Neuronal stem cell (in vitro differentiated cells): Measurements from ENCODE around the gene CSGALNACT2.
A peak's percentile ranks its signal among the peaks of the same experiment; 100 is the strongest.
"Not testable (repeated sequence)": the region's sequence is repeated elsewhere in the genome, so short reads cannot be mapped to it uniquely, and the experiment has no call there.

Experiments used
- DNase-seq: peaks from one replicate; pipeline ENCODE4 v3.0.0-alpha.2; 2013; ENCODE audit warnings: low spot score
- H2AFZ ChIP-seq: one replicate; pipeline ENCODE4 v1.6.1; 2013; ENCODE audit warnings: mild to moderate bottlenecking, low read length, inconsistent platforms
- H2AK5ac ChIP-seq: 2 replicates; pipeline ENCODE4 v1.6.1; 2013; ENCODE audit warnings: low read depth, mild to moderate bottlenecking, inconsistent platforms, low read length, moderate library complexity, mixed read lengths
- H2BK120ac ChIP-seq: 2 replicates; pipeline ENCODE4 v1.6.1; 2013; ENCODE audit warnings: low read depth, mild to moderate bottlenecking, inconsistent platforms, low read length, moderate library complexity, mixed read lengths
- H2BK12ac ChIP-seq: one replicate; pipeline ENCODE4 v1.6.1; 2013; ENCODE audit warnings: low read length, inconsistent platforms
- H2BK15ac ChIP-seq: 2 replicates; pipeline ENCODE4 v1.6.1; 2013; ENCODE audit warnings: mild to moderate bottlenecking, low read length, inconsistent platforms, mixed read lengths
- H2BK5ac ChIP-seq: one replicate; pipeline ENCODE4 v1.6.1; 2013; ENCODE audit warnings: inconsistent platforms, mild to moderate bottlenecking, low read length, moderate library complexity
- H3K14ac ChIP-seq: one replicate; pipeline ENCODE4 v1.6.1; 2013; ENCODE audit warnings: low read length, inconsistent platforms
- H3K18ac ChIP-seq: 2 replicates; pipeline ENCODE4 v1.6.1; 2013; ENCODE audit warnings: low read length, inconsistent platforms
- H3K23ac ChIP-seq: 2 replicates; pipeline ENCODE4 v1.6.1; 2013; ENCODE audit warnings: low read depth, mild to moderate bottlenecking, mixed read lengths, low read length, inconsistent platforms; ENCODE audit not compliant: poor library complexity
- H3K27ac ChIP-seq: replicated peaks from 3 replicates; pipeline ENCODE4 v1.5.1; 2013; ENCODE audit warnings: low read length, inconsistent platforms
- H3K27me3 ChIP-seq, 3 experiments: 2 replicates each; pipeline ENCODE4 v1.6.1; 2013; ENCODE audit warnings: low read length in 3 of 3, mild to moderate bottlenecking in 2 of 3, inconsistent platforms in 1 of 3, low read depth in 1 of 3, mixed read lengths in 1 of 3, moderate library complexity in 1 of 3; ENCODE audit not compliant: control insufficient read depth in 3 of 3, insufficient read depth in 3 of 3
- H3K36me3 ChIP-seq, 2 donors: replicated peaks in 1 of 2; 2 replicates each; pipeline ENCODE4 v1.6.1; 2013; ENCODE audit warnings: low read length in 2 of 2; ENCODE audit not compliant: control insufficient read depth in 2 of 2, insufficient read depth in 2 of 2
- H3K4ac ChIP-seq: 2 replicates; pipeline ENCODE4 v1.6.1; 2013; ENCODE audit warnings: inconsistent platforms, mild to moderate bottlenecking, low read length, moderate library complexity
- H3K4me1 ChIP-seq, 2 donors: 1 replicate in 1 of 2; 2 replicates in 1 of 2; pipeline ENCODE4 v1.6.1; 2013; ENCODE audit warnings: low read length in 2 of 2, low read depth in 1 of 2; ENCODE audit not compliant: control insufficient read depth in 2 of 2, insufficient read depth in 1 of 2
- H3K4me2 ChIP-seq: one replicate; pipeline ENCODE4 v1.6.1; 2013; ENCODE audit warnings: mild to moderate bottlenecking, low read length, inconsistent platforms; ENCODE audit not compliant: insufficient read depth, poor library complexity, severe bottlenecking
- H3K4me3 ChIP-seq, 2 donors: 2 replicates each; pipeline ENCODE4 v1.5.1; 2013; ENCODE audit warnings: low read length in 2 of 2, mild to moderate bottlenecking in 2 of 2, inconsistent platforms in 1 of 2, moderate library complexity in 1 of 2
- H3K79me1 ChIP-seq: one replicate; pipeline ENCODE4 v1.6.1; 2013; ENCODE audit warnings: low read depth, mild to moderate bottlenecking, inconsistent platforms, low read length, moderate library complexity
- H3K9ac ChIP-seq: one replicate; pipeline ENCODE4 v1.6.1; 2013; ENCODE audit warnings: mild to moderate bottlenecking, low read depth, low read length, inconsistent platforms; ENCODE audit not compliant: poor library complexity
- H3K9me3 ChIP-seq, 2 donors: replicated peaks in 1 of 2; 2 replicates each; pipeline versions ENCODE3 to v1.6.1; 2013; ENCODE audit warnings: low read length in 2 of 2, mild to moderate bottlenecking in 2 of 2, inconsistent platforms in 1 of 2, low read depth in 1 of 2, mixed read lengths in 1 of 2, moderate library complexity in 1 of 2; ENCODE audit not compliant: control insufficient read depth in 2 of 2, insufficient read depth in 1 of 2
- H4K8ac ChIP-seq: one replicate; pipeline ENCODE4 v1.6.1; 2013; ENCODE audit warnings: low read depth, mild to moderate bottlenecking, inconsistent platforms, low read length, moderate library complexity
- H4K91ac ChIP-seq: one replicate; pipeline ENCODE4 v1.6.1; 2013; ENCODE audit warnings: low read length, low read depth, mild to moderate bottlenecking, inconsistent platforms; ENCODE audit not compliant: poor library complexity
- WGBS, 2 donors: extraction: QIAGEN DNeasy Blood & Tissue Kit; methylation state at CpG; one replicate each; pipeline ENCODE4 v1.1.7; 2013; ENCODE audit warnings: missing lambda C conversion rate in 2 of 2, mixed read lengths in 1 of 2; ENCODE audit not compliant: insufficient read length in 2 of 2, insufficient replicate concordance in 1 of 2; ENCODE audit errors: extremely low coverage in 2 of 2; 5-methylcytosine and 5-hydroxymethylcytosine counted together

Gene CSGALNACT2

GRCh38 chr10:43218206-43218950 lies 80.1 kb downstream of the CSGALNACT2 start:
- no peak overlapping the region for H3K27ac ChIP-seq
- WGBS, 2 donors: no CpG with 5 or more reads among the region's 18 CpGs
- no peak overlapping the region for H3K4ac ChIP-seq

GRCh38 chr10:43218951-43219837 lies 80.9 kb downstream of the CSGALNACT2 start:
- H3K9ac ChIP-seq: no peak overlapping the region
- no peak overlapping the region for H3K4me3 ChIP-seq
- no peak overlapping the region for H2BK15ac ChIP-seq
- DNase-seq: no peak
- peaks cover 0 to 7% of the 10 kb centered on the region in 2 donors for H3K4me1 ChIP-seq
- H2AK5ac ChIP-seq: no peak overlapping the region
- H3K14ac ChIP-seq: no peak overlapping the region
- no peak overlapping the region for H3K4me2 ChIP-seq
- no peak overlapping the region for H2BK12ac ChIP-seq
- H2AFZ ChIP-seq: peak overlapping the region; percentile 40
- no peaks in the 10 kb centered on the region for H3K36me3 ChIP-seq
- no peak overlapping the region for H2BK120ac ChIP-seq
- H3K23ac ChIP-seq: peak overlapping the region; percentile 80
- WGBS, 2 donors: no CpG with 5 or more reads among the region's 18 CpGs
- no peak overlapping the region for H4K91ac ChIP-seq
- H3K27ac ChIP-seq: no peak overlapping the region
- no peaks in the 10 kb centered on the region for H3K9me3 ChIP-seq
- no peak overlapping the region for H4K8ac ChIP-seq
- H3K27me3 ChIP-seq: peaks cover 0 to 37% (median 0%) of the 10 kb centered on the region in 3 experiments
- H3K4ac ChIP-seq: no peak overlapping the region
- H2BK5ac ChIP-seq: no peak overlapping the region
- peaks cover 1% of the 10 kb centered on the region for H3K79me1 ChIP-seq
- H3K18ac ChIP-seq: peak overlapping the region; percentile 45

More at GRCh38 chr10:43218206-43218950, 80.1 kb downstream of the CSGALNACT2 start:
- Histone ChIP-seq H3K23ac (no peak overlapping the region), H3K4me1 (peaks cover 0 to 12% of the 10 kb centered on the region in 2 donors), H4K8ac (no peak overlapping the region), H3K4me3 (no peak overlapping the region), H3K79me1 (peaks cover 1% of the 10 kb centered on the region), H3K27me3 (peaks cover 0 to 41% (median 0%) of the 10 kb centered on the region in 3 experiments), H3K4me2 (no peak overlapping the region), H2BK120ac (peak overlapping the region; percentile 3), H2BK15ac (peak overlapping the region; percentile 1), H3K18ac (peak overlapping the region; percentile 67), H3K9me3 (no peaks in the 10 kb centered on the region), H2BK12ac (no peak overlapping the region), H3K36me3 (no peaks in the 10 kb centered on the region), H2BK5ac (no peak overlapping the region), H2AFZ (peak overlapping the region; percentile 40), H2AK5ac (no peak overlapping the region), H3K9ac (peak overlapping the region; percentile 36), H4K91ac (peak overlapping the region; percentile 40), H3K14ac (no peak overlapping the region)
- DNase-seq: no peak

- H3K27me3 ChIP-seq: peaks cover 0 to 36% (median 0%) of the 10 kb centered on the region in 3 experiments
- no peak overlapping the region for H2AFZ ChIP-seq
- H3K18ac ChIP-seq: no peak overlapping the region
- H2BK15ac ChIP-seq: no peak overlapping the region
- H3K9ac ChIP-seq: no peak overlapping the region
- H2AK5ac ChIP-seq: peak overlapping the region; percentile 77
- H3K4me1 ChIP-seq: peaks cover 0 to 2% of the 10 kb centered on the region in 2 donors
- H3K14ac ChIP-seq: peak overlapping the region; percentile 47
- DNase-seq: no peak
- no CpG with 5 or more reads among the region's 5 CpGs for WGBS, 2 donors
- peaks cover 1% of the 10 kb centered on the region for H3K79me1 ChIP-seq
- peak overlapping the region; percentile 25 for H3K23ac ChIP-seq
- no peak overlapping the region for H2BK120ac ChIP-seq
- no peak overlapping the region for H4K91ac ChIP-seq
- H3K4me3 ChIP-seq: no peak overlapping the region
- H3K27ac ChIP-seq: no peak overlapping the region
- H3K4ac ChIP-seq: no peak overlapping the region
- H3K9me3 ChIP-seq: no peaks in the 10 kb centered on the region
- H4K8ac ChIP-seq: peak overlapping the region; percentile 1
- no peak overlapping the region for H2BK5ac ChIP-seq
- no peak overlapping the region for H3K4me2 ChIP-seq
- no peaks in the 10 kb centered on the region for H3K36me3 ChIP-seq
- no peak overlapping the region for H2BK12ac ChIP-seq
Measured at GRCh38 chr10:43219848-43220247, 81.6 kb downstream of the CSGALNACT2 start.

- H4K8ac ChIP-seq, H2BK5ac ChIP-seq, H3K4ac ChIP-seq, H3K36me3 ChIP-seq, H3K23ac ChIP-seq, H3K18ac ChIP-seq, H3K4me1 ChIP-seq, H2BK120ac ChIP-seq, H3K4me2 ChIP-seq, H2BK12ac ChIP-seq, H4K91ac ChIP-seq, H3K9ac ChIP-seq, DNase-seq, H3K4me3 ChIP-seq, H3K9me3 ChIP-seq, H3K79me1 ChIP-seq, H3K27ac ChIP-seq, H2BK15ac ChIP-seq, H2AFZ ChIP-seq: not testable (repeated sequence)
- WGBS, 2 donors: no CpG with 5 or more reads among the region's 6 CpGs
- Histone ChIP-seq H3K27me3 (peaks cover 0 to 37% (median 0%) of the 10 kb centered on the region in 3 experiments), H3K14ac (peak overlapping the region; percentile 47), H2AK5ac (peak overlapping the region; percentile 77)
Measured at GRCh38 chr10:43220251-43220650, 82.0 kb downstream of the CSGALNACT2 start.
